DLD1 (cell line): ENCODE results near the gene GPNMB.
"Not testable (repeated sequence)": the region's sequence is repeated elsewhere in the genome, so short reads cannot be mapped to it uniquely, and the experiment has no call there.

ENCODE experiments used
- in situ Hi-C: cut with HindIII; loops from 2 replicates; pipeline ENCODE4 v1.10.0; 2017; ENCODE audit warnings: low sequenced_read_pairs

Gene GPNMB

GRCh38 chr7:23298141-23298881 is 51.7 kb downstream of the GPNMB start:
- in situ Hi-C loops, result no loop called here

- in situ Hi-C loops, result no loop called here
Measured at GRCh38 chr7:23298885-23299769, 52.6 kb downstream of the GPNMB start, which contains the start of gene MALSU1. MALSU1 (plus strand) TSS chr7:23299339; CDS start chr7:23299353, 14 bp downstream.

GRCh38 chr7:23299770-23300300 is 53.3 kb downstream of the GPNMB start:
- in situ Hi-C loops, result no loop called here

GRCh38 chr7:23306936-23307521 is 60.5 kb downstream of the GPNMB start:
- in situ Hi-C loops, result no loop called here

- in situ Hi-C loops, result no loop called here
Measured at GRCh38 chr7:23308754-23309153, 62.2 kb downstream of the GPNMB start.

GRCh38 chr7:23312141-23312540 is 65.6 kb downstream of the GPNMB start:
- in situ Hi-C loops, result not testable (repeated sequence)

GRCh38 chr7:23315366-23315765 is 68.8 kb downstream of the GPNMB start:
- in situ Hi-C loops, result no loop called here
